ENCODE data around the gene S100A4. TPM values are rescaled to one million over a fixed set of nuclear protein-coding genes. Genes with fewer than 3 reads are reported as not detected.
"Not testable (repeated sequence)": the region's sequence is repeated elsewhere in the genome, so short reads cannot be mapped to it uniquely, and the experiment has no call there.

S100A4 gene
- 10 to 100 TPM; 44.7 to 44.9 TPM for total RNA-seq

DNA sequence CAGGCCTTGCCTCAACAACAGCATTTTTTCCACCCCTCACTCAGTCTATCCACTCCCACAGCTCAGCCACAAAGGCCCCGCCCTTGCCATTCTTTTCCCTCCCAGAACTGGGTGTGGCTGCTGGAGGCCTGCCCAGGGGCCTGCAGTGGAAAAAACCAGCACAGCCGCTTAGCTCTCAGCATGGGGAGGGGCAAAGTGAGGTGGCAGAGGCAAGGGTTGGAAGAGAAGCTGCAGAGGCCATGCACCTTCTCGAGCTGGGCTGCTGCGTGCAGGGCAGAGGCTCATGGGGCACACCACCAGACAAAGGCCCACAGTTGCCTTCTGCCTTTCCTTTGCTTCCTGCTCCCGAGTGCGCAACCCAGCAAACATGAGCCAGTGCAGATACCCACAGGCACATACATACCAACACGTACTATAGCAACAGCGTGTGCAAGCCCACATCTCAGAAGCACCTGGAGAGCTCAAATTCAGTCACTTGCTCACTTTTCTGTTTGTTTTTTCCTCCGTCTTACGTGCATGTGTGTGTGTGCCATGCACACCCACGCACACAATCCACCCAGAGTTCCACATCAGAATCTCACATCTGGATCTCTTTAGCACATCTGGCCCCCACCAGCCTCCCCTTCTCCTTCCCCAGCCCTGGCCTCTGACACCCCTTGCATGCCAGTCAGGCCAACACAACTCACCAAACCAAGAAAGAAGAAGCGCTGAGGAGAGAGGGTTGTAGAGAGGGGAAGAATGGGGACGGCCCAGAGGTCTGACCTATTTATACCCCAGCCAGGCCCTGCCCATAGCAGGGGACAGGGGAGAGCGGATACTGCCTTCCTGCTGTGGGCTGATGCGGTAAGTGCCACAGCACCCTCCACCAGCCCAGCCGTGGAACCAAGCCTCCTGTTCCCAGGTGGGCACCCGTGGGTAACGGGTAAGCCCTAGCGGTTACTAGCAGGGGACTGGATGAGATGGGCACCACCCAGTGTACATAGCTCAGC, at the start of gene S100A4:
Gene S100A4, minus strand, starts transcription at position 740 of the 989 bp plus-strand sequence. CDS start 1,012 bp downstream, outside the sequence.
- Mint-ChIP-seq H3K4me1 (peaks cover 65% of the 10 kb centered on the region), H3K27ac (peak within 1 kb of the TSS; percentile 98), H3K27me3 (no peaks in the 10 kb centered on the region), H3K9me3 (peaks cover 2% of the 10 kb centered on the region), H3K4me3 (peak within 1 kb of the TSS; percentile 82), H3K36me3 (peaks cover 22% of the 10 kb centered on the region)
- DNase-seq: peak; percentile 95

- H3K9me3 Mint-ChIP-seq: no peaks in the 10 kb centered on the region
- no peaks in the 10 kb centered on the region for H3K4me1 Mint-ChIP-seq
- no peak for DNase-seq
- no peak overlapping the region for H3K4me3 Mint-ChIP-seq
- no peaks in the 10 kb centered on the region for H3K27me3 Mint-ChIP-seq
- no peaks in the 10 kb centered on the region for H3K36me3 Mint-ChIP-seq
- H3K27ac Mint-ChIP-seq: no peak overlapping the region
Observed at GRCh38 chr1:153592748-153593147, 47.1 kb upstream of the S100A4 start.

DNA sequence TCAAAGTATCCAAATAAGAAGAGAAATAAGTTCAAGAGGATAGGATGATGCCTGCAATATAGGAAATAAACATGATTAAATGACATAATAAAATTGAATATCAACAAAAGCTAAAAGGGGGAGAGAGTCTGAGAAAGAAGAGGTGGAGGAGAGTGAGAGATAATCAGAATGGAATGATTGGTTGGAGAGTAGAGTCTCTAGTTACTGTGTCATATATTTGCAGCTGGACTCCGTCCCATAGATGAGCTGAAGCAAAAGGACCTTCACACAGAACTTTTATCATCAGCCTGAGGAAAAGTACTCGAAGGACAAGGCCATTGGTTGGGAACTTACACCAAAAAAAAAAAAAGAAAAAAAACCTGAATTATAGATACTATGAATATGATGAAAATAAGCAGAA, 42.9 kb upstream of the S100A4 start:
- no peak overlapping the region for H3K27ac Mint-ChIP-seq
- no peaks in the 10 kb centered on the region for H3K9me3 Mint-ChIP-seq
- no peak for DNase-seq
- H3K36me3 Mint-ChIP-seq: no peaks in the 10 kb centered on the region
- peaks cover 3% of the 10 kb centered on the region for H3K27me3 Mint-ChIP-seq
- H3K4me1 Mint-ChIP-seq: no peaks in the 10 kb centered on the region
- no peak overlapping the region for H3K4me3 Mint-ChIP-seq

- H3K27ac Mint-ChIP-seq, H3K27me3 Mint-ChIP-seq, H3K4me3 Mint-ChIP-seq, H3K9me3 Mint-ChIP-seq, DNase-seq, H3K4me1 Mint-ChIP-seq, H3K36me3 Mint-ChIP-seq: not testable (repeated sequence)
Observed at GRCh38 chr1:153588033-153588432, 42.4 kb upstream of the S100A4 start.

GRCh38 chr1:153587314-153587713, 41.7 kb upstream of the S100A4 start:
- Mint-ChIP-seq H3K36me3 (no peaks in the 10 kb centered on the region), H3K27ac (no peak overlapping the region), H3K4me1 (no peaks in the 10 kb centered on the region), H3K4me3 (no peak overlapping the region), H3K27me3 (peaks cover 3% of the 10 kb centered on the region), H3K9me3 (no peaks in the 10 kb centered on the region)
- no peak for DNase-seq

DNA sequence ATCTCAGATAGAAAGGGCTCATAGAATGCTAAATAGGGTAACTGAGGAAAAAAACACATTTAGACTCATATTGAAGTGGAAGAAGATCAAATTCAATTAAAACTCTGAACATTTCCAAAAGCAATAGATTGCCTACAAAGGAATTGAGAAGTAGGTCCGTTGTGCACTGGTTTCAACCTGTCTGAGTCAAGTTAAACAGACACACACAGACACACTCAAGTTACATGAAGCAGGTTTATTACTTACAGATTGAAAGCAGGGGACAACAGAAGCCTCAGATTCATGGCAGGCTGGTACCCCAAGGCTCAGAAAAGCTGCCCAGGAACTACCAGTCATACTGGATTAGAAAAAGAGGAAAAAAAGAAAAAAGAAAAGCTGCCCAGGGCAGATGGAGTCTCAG, 40.7 kb upstream of the S100A4 start:
- Mint-ChIP-seq H3K4me1 (no peaks in the 10 kb centered on the region), H3K27ac (no peak overlapping the region), H3K4me3 (no peak overlapping the region), H3K27me3 (peaks cover 3% of the 10 kb centered on the region), H3K36me3 (no peaks in the 10 kb centered on the region), H3K9me3 (no peaks in the 10 kb centered on the region)
- DNase-seq: no peak

GRCh38 chr1:153585006-153585405, 39.4 kb upstream of the S100A4 start:
- H3K27me3 Mint-ChIP-seq: peaks cover 3% of the 10 kb centered on the region
- H3K27ac Mint-ChIP-seq: no peak overlapping the region
- H3K9me3 Mint-ChIP-seq: no peaks in the 10 kb centered on the region
- H3K36me3 Mint-ChIP-seq: no peaks in the 10 kb centered on the region
- no peaks in the 10 kb centered on the region for H3K4me1 Mint-ChIP-seq
- no peak overlapping the region for H3K4me3 Mint-ChIP-seq
- no peak for DNase-seq

- Mint-ChIP-seq H3K4me3 (no peak overlapping the region), H3K27ac (no peak overlapping the region), H3K36me3 (no peaks in the 10 kb centered on the region), H3K27me3 (peaks cover 8% of the 10 kb centered on the region), H3K9me3 (no peaks in the 10 kb centered on the region), H3K4me1 (no peaks in the 10 kb centered on the region)
- no peak for DNase-seq
Observed at GRCh38 chr1:153583976-153584375, 38.4 kb upstream of the S100A4 start.

DNA sequence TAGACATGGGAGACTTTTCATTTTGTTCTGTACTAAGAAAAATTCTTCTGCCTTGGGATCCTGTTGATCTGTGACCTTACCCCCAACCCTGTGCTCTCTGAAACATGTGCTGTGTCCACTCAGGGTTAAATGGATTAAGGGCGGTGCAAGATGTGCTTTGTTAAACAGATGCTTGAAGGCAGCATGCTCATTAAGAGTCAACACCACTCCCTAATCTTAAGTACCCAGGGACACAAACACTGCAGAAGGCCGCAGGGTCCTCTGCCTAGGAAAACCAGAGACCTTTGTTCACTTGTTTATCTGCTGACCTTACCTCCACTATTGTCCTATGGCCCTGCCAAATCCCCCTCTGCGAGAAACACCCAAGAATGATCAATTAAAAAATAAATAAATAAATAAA, 37.9 kb upstream of the S100A4 start:
- H3K27ac Mint-ChIP-seq, H3K36me3 Mint-ChIP-seq, DNase-seq, H3K4me1 Mint-ChIP-seq, H3K9me3 Mint-ChIP-seq, H3K4me3 Mint-ChIP-seq: not testable (repeated sequence)
- H3K27me3 Mint-ChIP-seq: peaks cover 13% of the 10 kb centered on the region

DNA sequence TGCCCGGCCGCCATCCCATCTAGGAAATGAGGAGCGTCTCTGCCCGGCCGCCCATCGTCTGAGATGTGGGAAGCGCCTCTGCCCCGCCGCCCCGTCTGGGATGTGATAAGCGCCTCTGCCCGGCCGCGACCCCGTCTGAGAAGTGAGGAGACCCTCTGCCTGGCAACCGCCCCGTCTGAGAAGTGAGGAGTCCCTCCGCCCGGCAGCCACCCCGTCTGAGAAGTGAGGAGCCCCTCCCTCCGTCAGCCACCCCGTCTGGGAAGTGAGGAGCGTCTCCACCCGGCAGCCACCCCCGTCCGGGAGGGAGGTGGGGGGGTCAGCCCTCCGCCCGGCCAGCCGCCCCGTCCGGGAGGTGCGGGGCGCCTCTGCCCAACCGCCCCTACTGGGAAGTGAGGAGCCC, 37.2 kb upstream of the S100A4 start:
- not testable (repeated sequence) for H3K4me1 Mint-ChIP-seq, H3K36me3 Mint-ChIP-seq, DNase-seq, H3K27ac Mint-ChIP-seq, H3K4me3 Mint-ChIP-seq, H3K9me3 Mint-ChIP-seq
- peaks cover 20% of the 10 kb centered on the region for H3K27me3 Mint-ChIP-seq

DNA sequence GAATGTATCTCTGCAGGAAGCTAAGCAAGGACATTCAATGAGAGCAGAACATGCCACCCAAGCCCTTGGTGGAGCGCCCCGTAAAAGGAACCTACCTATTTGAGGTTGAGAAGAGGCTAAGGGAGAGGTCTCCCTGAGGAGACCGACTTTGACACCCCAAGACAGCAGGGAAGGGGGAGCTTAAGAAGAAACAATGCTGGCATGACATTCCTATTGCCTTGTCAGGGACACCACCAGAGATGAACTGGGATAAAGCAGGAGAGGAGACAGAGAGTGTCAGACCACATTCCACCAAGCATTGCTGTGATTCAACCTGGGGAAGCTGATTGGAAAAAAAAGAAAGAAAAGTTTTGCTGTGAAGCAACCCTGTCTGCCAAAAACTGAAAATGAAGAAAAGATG, 33.3 kb upstream of the S100A4 start:
- no peak for DNase-seq
- H3K9me3 Mint-ChIP-seq: no peaks in the 10 kb centered on the region
- no peaks in the 10 kb centered on the region for H3K36me3 Mint-ChIP-seq
- H3K27ac Mint-ChIP-seq: no peak overlapping the region
- peaks cover 36% of the 10 kb centered on the region for H3K27me3 Mint-ChIP-seq
- peaks cover 2% of the 10 kb centered on the region for H3K4me1 Mint-ChIP-seq
- H3K4me3 Mint-ChIP-seq: no peak overlapping the region

DNA sequence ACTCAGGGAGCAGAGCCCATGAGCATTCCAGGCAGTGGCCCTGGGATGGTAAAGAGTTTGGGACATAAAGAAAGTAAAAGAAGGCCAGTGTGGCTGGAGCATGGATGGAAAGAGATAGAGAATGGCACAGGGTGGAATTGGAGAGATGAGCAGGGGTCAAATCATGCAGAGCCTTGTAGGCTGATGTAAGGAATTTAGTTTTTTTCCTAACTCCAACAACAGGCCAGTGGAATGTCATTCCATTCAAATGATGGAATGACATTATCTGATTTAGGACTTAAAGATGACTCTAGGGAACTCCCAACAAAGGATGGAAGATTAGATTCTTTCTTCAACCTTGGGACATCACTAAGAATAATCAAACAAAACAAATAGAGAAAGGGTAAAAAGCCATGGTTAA, 32.9 kb upstream of the S100A4 start:
- H3K27ac Mint-ChIP-seq: no peak overlapping the region

DNA sequence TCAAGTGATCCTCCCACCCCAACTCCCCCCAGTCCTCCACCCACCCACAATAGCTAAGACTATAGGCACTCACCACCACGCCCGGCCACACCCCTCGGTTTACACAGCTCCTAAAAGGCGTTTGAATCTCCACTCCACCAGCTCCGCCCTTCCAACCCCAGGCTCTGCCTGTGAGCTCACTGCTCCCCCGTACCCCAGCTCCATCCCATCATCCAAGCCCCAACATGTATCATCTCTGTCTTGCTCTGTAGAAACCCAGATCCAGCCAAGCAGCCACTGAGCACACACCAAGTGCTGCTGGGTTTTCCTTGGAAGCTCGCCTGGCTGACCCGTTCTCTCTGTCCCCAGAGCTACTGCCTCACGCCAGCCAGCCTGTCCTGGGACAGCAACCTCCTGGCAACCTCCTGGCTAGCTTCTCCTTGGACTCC, 32.0 kb upstream of the S100A4 start:
- Mint-ChIP-seq H3K9me3 (no peaks in the 10 kb centered on the region), H3K36me3 (no peaks in the 10 kb centered on the region), H3K27ac (no peak overlapping the region), H3K4me1 (peaks cover 11% of the 10 kb centered on the region), H3K27me3 (peaks cover 36% of the 10 kb centered on the region), H3K4me3 (no peak overlapping the region)
- no peak for DNase-seq

More for the DNA sequence above, 32.9 kb upstream of the S100A4 start:
- no peaks in the 10 kb centered on the region for H3K9me3 Mint-ChIP-seq
- DNase-seq: no peak
- peaks cover 36% of the 10 kb centered on the region for H3K27me3 Mint-ChIP-seq
- peaks cover 4% of the 10 kb centered on the region for H3K4me1 Mint-ChIP-seq
- no peak overlapping the region for H3K4me3 Mint-ChIP-seq
- H3K36me3 Mint-ChIP-seq: no peaks in the 10 kb centered on the region

DNA sequence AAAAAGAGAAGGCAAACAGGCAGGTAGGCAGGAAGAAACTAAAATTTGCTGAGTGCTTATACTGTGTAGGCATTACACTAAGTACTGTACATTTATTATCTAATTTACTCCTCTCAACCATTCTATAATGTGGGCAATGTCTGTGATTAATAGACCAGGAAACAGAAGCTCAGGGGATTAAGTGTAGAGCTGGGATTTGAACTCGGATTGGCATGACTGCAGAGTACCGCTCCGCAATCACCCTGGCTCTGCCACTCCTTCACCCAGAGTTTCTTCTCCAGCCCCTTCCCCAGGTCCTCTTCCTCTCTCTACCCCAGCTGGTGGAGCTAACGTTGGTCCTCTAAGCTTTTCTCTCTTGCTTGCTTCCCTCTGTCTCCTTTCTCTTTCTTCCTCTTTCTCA, 31.5 kb upstream of the S100A4 start:
- H3K4me3 Mint-ChIP-seq: no peak overlapping the region

DNA sequence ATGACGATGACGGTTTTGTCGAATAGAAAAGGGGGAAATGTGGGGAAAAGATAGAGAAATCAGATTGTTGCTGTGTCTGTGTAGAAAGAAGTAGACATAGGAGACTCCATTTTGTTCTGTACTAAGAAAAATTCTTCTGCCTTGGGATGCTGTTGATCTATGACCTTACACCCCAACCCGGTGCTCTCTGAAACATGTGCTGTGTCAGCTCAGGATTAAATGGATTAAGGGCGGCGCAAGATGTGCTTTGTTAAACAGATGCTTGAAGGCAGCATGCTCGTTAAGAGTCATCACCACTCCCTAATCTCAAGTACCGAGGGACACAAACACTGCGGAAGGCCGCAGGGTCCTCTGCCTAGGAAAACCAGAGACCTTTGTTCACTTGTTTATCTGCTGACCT, 29.9 kb upstream of the S100A4 start:
- DNase-seq, H3K27ac Mint-ChIP-seq, H3K36me3 Mint-ChIP-seq, H3K9me3 Mint-ChIP-seq, H3K4me3 Mint-ChIP-seq: not testable (repeated sequence)
- peaks cover 36% of the 10 kb centered on the region for H3K27me3 Mint-ChIP-seq
- H3K4me1 Mint-ChIP-seq: peaks cover 20% of the 10 kb centered on the region

More for the DNA sequence above, 31.5 kb upstream of the S100A4 start:
- Mint-ChIP-seq H3K9me3 (no peaks in the 10 kb centered on the region), H3K36me3 (no peaks in the 10 kb centered on the region), H3K27me3 (peaks cover 36% of the 10 kb centered on the region), H3K27ac (no peak overlapping the region), H3K4me1 (peaks cover 15% of the 10 kb centered on the region)
- DNase-seq: no peak

- not testable (repeated sequence) for H3K9me3 Mint-ChIP-seq, H3K27ac Mint-ChIP-seq, H3K36me3 Mint-ChIP-seq, H3K4me3 Mint-ChIP-seq, DNase-seq
- Mint-ChIP-seq H3K27me3 (peaks cover 36% of the 10 kb centered on the region), H3K4me1 (peaks cover 20% of the 10 kb centered on the region)
Observed at GRCh38 chr1:153575081-153575491, 29.5 kb upstream of the S100A4 start.
